HepG2 (cell line): ENCODE measurements around the gene LRR1. TPM values are rescaled to one million over a fixed set of nuclear protein-coding genes. Genes with fewer than 3 reads are reported as not detected.

Experiments
- ATAC-seq: fragments of 200-7000 bp; cut with Tn5 transposase; 3 replicates; pipeline ENCODE4 v1.9.1; 2020; ENCODE audit warnings: mild to moderate bottlenecking, moderate library complexity
- BruUV-seq: library from RNA; stranded (reverse); fragments of 400-500 nt; replicated peaks from 2 replicates; lab custom pipeline; 2021; lab: Mats Ljungman, UMichigan
- CTCF ChIA-PET: fragments of 300-600 bp; formaldehyde crosslinking; extraction: SDS; loops from one replicate; lab custom pipeline; 2021; ENCODE audit warnings: low total read pairs, inconsistent platforms, low intra/inter-chr PET ratio; lab: Yijun Ruan, JAX
- POLR2A ChIA-PET: fragments of 350-600 bp; sonication (Branson Sonifier 250); formaldehyde crosslinking; loops from one replicate; lab custom pipeline; 2020; ENCODE audit warnings: antibody characterized with exemption, inconsistent platforms; lab: Yijun Ruan, JAX
- DNase-seq: peaks from one replicate; pipeline ENCODE4 v3.0.0-alpha.2; 2015; ENCODE audit warnings: low spot score
- FAIRE-seq: peaks from 3 replicates; lab custom pipeline; 2011; peaks lifted over from hg19 to GRCh38; lab: Jason Lieb, UNC
- H2AFZ ChIP-seq: one replicate; pipeline ENCODE4 v1.6.1; 2011; ENCODE audit warnings: low read length, inconsistent platforms
- H3K27ac ChIP-seq: fragments of 300-600 bp; 3 replicates; pipeline ENCODE4 v1.8.0; 2011; ENCODE audit warnings: mixed run types, mild to moderate bottlenecking, mixed read lengths, low read length, inconsistent platforms; ENCODE audit not compliant: insufficient read depth; ENCODE audit errors: extremely low read length
- H3K27me3 ChIP-seq, 2 experiments: fragments of 200-600 bp in 1 of 2; 2 replicates in 1 of 2; 3 replicates in 1 of 2; pipeline versions ENCODE4 v1.6.0 to v1.8.0; 2011; ENCODE audit warnings: low read length in 2 of 2, mild to moderate bottlenecking in 2 of 2, moderate library complexity in 2 of 2, inconsistent platforms in 1 of 2; ENCODE audit not compliant: insufficient read depth in 2 of 2, control insufficient read depth in 1 of 2
- H3K36me3 ChIP-seq, 2 experiments: fragments of 200-600 bp in 1 of 2; replicated peaks in 1 of 2; 2 replicates in 1 of 2; 3 replicates in 1 of 2; pipeline versions ENCODE4 v1.5.1 to v1.8.0; 2011; ENCODE audit warnings: low read length in 2 of 2, inconsistent platforms in 1 of 2; ENCODE audit not compliant: insufficient read depth in 2 of 2, control insufficient read depth in 1 of 2
- H3K4me1 ChIP-seq: 2 replicates; pipeline ENCODE4 v1.5.1; 2012; ENCODE audit warnings: low read length, inconsistent platforms; ENCODE audit not compliant: insufficient read depth
- H3K4me2 ChIP-seq: 2 replicates; pipeline ENCODE4 v1.6.0; 2011; ENCODE audit warnings: low read depth, low read length, inconsistent platforms
- H3K4me3 ChIP-seq, 3 experiments: fragments of 200-600 bp in 1 of 3; sonication (generic), shearing (Covaris generic) in 1 of 3; replicated peaks in 1 of 3; 2 replicates each; pipeline ENCODE4 v1.5.1; 2011 to 2016; ENCODE audit warnings: low read length in 3 of 3, inconsistent platforms in 2 of 3, low read depth in 2 of 3, mild to moderate bottlenecking in 2 of 3, control low read depth in 1 of 3, mixed read lengths in 1 of 3; ENCODE audit not compliant: insufficient read depth in 1 of 3
- H3K79me2 ChIP-seq: one replicate; pipeline ENCODE4 v1.6.1; 2011; ENCODE audit warnings: low read length, inconsistent platforms; ENCODE audit not compliant: insufficient read depth
- H3K9ac ChIP-seq: 2 replicates; pipeline ENCODE4 v1.6.0; 2011; ENCODE audit warnings: mild to moderate bottlenecking, low read depth, low read length, inconsistent platforms; ENCODE audit not compliant: insufficient read depth
- H3K9me3 ChIP-seq: 2 replicates; pipeline ENCODE4 v1.5.1; 2012; ENCODE audit warnings: mild to moderate bottlenecking, low read length
- H4K20me1 ChIP-seq: 2 replicates; pipeline ENCODE4 v1.6.0; 2011; ENCODE audit warnings: inconsistent platforms, mild to moderate bottlenecking, low read length, moderate library complexity; ENCODE audit not compliant: insufficient read depth
- ARID3A ChIP-seq: IDR thresholded peaks from 2 replicates; pipeline ENCODE4 v1.6.1; 2012; ENCODE audit warnings: low read depth, low read length, improper control_type of control experiment
- FLYWCH1 ChIP-seq: sonication (generic); formaldehyde crosslinking; IDR thresholded peaks from 2 replicates; pipeline ENCODE4 v1.8.1; 2023; ENCODE audit warnings: mild to moderate bottlenecking, missing genetic modification reagents
- KLF11 ChIP-seq: IDR thresholded peaks from 2 replicates; pipeline ENCODE4 v1.6.1; 2016; ENCODE audit warnings: missing compliant biosample characterization
- NCOA2 ChIP-seq: sonication (generic); formaldehyde crosslinking; IDR thresholded peaks from 2 replicates; pipeline ENCODE4 v1.8.0; 2022; ENCODE audit warnings: inconsistent platforms
- PTBP1 ChIP-seq: fragments of 200-400 bp; formaldehyde crosslinking; IDR thresholded peaks from 2 replicates; pipeline ENCODE4 v1.6.1; 2018; ENCODE audit warnings: low read length, low read depth; ENCODE audit not compliant: poor library complexity, severe bottlenecking
- SKI ChIP-seq: fragments of 450-650 bp; IDR thresholded peaks from one replicate; pipeline ENCODE4 v1.6.1; 2018; ENCODE audit warnings: mild to moderate bottlenecking; ENCODE audit not compliant: partially characterized antibody
- YY1 ChIP-seq: IDR thresholded peaks from 2 replicates; pipeline ENCODE4 v1.6.1; 2011; ENCODE audit warnings: low read length, low read depth, moderate library complexity, mild to moderate bottlenecking; ENCODE audit not compliant: insufficient read depth, insufficient replicate concordance
- ZFP91 ChIP-seq: sonication (generic); formaldehyde crosslinking; IDR thresholded peaks from 2 replicates; pipeline ENCODE4 v1.9.0; 2022; ENCODE audit warnings: missing genetic modification reagents, mild to moderate bottlenecking, borderline replicate concordance
- ZNF20 ChIP-seq: sonication (generic); formaldehyde crosslinking; IDR thresholded peaks from 2 replicates; pipeline ENCODE4 v1.4.0; 2020; ENCODE audit warnings: mild to moderate bottlenecking, moderate library complexity, missing genetic modification reagents
- ZNF350 ChIP-seq: sonication (generic); formaldehyde crosslinking; IDR thresholded peaks from 2 replicates; pipeline ENCODE4 v1.4.0; 2020; ENCODE audit warnings: mild to moderate bottlenecking, low read depth, missing genetic modification reagents, borderline replicate concordance
- ZNF468 ChIP-seq: sonication (generic); formaldehyde crosslinking; IDR thresholded peaks from 2 replicates; pipeline ENCODE4 v1.8.0; 2022; ENCODE audit warnings: mild to moderate bottlenecking, moderate library complexity, missing genetic modification reagents
- ZNF549 ChIP-seq: sonication (generic); formaldehyde crosslinking; IDR thresholded peaks from 2 replicates; pipeline ENCODE4 v1.5.0; 2020; ENCODE audit warnings: missing genetic modification reagents
- ZNF558 ChIP-seq: sonication (generic); formaldehyde crosslinking; IDR thresholded peaks from 2 replicates; pipeline ENCODE4 v1.9.0; 2022; ENCODE audit warnings: mild to moderate bottlenecking, missing genetic modification reagents, borderline replicate concordance
- ZNF572 ChIP-seq: sonication (generic); formaldehyde crosslinking; IDR thresholded peaks from 2 replicates; pipeline ENCODE4 v1.5.1; 2020; ENCODE audit warnings: mild to moderate bottlenecking, missing genetic modification reagents
- ZNF83 ChIP-seq: sonication (generic); formaldehyde crosslinking; IDR thresholded peaks from 2 replicates; pipeline ENCODE4 v1.4.0; 2020; ENCODE audit warnings: missing genetic modification reagents, mild to moderate bottlenecking, borderline replicate concordance
- ZNF841 ChIP-seq: sonication (generic); formaldehyde crosslinking; IDR thresholded peaks from 2 replicates; pipeline ENCODE4 v1.8.1; 2023; ENCODE audit warnings: missing genetic modification reagents, borderline replicate concordance
- WGBS: methylation state at CpG from one replicate; pipeline ENCODE4 v1.1.6; 2017; ENCODE audit warnings: low lambda C conversion rate; 5-methylcytosine and 5-hydroxymethylcytosine counted together
- in situ Hi-C: cut with HindIII; loops from 2 replicates; pipeline ENCODE4 v1.10.0; 2017; ENCODE audit warnings: low pct_unique_long_range_greater_than_20kb; ENCODE audit not compliant: extremely low pct_ligation_motif_present
- intact Hi-C: fragments of 100-400 bp; cut with micrococcal nuclease; formaldehyde crosslinking; loops from one replicate; pipeline ENCODE4 v1.10.0; 2022; ENCODE audit not compliant: unreplicated experiment
- polyA plus RNA-seq, 8 experiments: library from polyadenylated mRNA; depleted of rRNA in 3 of 8; stranded (reverse) in 7 of 8; unstranded in 1 of 8; fragments of >200 nt; fragmentation: Illumina TruSeq in 4 of 8; extraction: Trizol in 4 of 8; gene quantifications; 2 replicates each; pipeline versions ENCODE4 v1.2.1 to v1.2.3, GENCODE V29; 2011 to 2016; ENCODE audit warnings: low read depth in 4 of 8, missing spikeins in 1 of 8, mixed read lengths in 1 of 8; ENCODE audit not compliant: insufficient read depth in 1 of 8
- total RNA-seq, 5 experiments: library from RNA; depleted of rRNA; stranded (reverse); fragments of >200 nt; fragmentation: Illumina TruSeq; extraction: Trizol; gene quantifications; 2 replicates each; pipeline ENCODE4 v1.2.3, GENCODE V29; 2016; ENCODE audit warnings: low read depth in 1 of 5

The LRR1 gene
- total and polyA plus RNA-seq, 2 of the 13 experiments (the other 11 are each of a cell fraction or from before 2014, with no cell fraction given), result 7.0 to 36.2 TPM

- TF ChIP-seq ZNF83 (CRISPR knock-in tag), result peak; percentile 70; the same call in 1 of the 2 replicates
- TF ChIP-seq, all 625 proteins: peak for 251
Measured at GRCh38 chr14:49620182-49621113, 21.7 kb downstream of the LRR1 start, which contains the start of the genes MGAT2 and RPL36AL (continued).

DNA sequence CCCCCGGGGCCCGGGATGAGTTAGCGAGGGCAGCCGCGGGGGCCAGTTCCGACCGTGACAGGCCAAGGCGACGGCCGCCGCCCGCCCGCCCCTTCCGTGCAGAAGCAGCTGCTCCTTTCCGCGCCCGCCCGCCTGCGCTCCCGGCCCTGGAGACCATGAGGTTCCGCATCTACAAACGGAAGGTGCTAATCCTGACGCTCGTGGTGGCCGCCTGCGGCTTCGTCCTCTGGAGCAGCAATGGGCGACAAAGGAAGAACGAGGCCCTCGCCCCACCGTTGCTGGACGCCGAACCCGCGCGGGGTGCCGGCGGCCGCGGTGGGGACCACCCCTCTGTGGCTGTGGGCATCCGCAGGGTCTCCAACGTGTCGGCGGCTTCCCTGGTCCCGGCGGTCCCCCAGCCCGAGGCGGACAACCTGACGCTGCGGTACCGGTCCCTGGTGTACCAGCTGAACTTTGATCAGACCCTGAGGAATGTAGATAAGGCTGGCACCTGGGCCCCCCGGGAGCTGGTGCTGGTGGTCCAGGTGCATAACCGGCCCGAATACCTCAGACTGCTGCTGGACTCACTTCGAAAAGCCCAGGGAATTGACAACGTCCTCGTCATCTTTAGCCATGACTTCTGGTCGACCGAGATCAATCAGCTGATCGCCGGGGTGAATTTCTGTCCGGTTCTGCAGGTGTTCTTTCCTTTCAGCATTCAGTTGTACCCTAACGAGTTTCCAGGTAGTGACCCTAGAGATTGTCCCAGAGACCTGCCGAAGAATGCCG lies 22.6 kb downstream of the LRR1 start:
- WGBS, result 3% methylated on average over 10 of the region's 65 CpGs
- BruUV-seq, result no TSS peak
- TF ChIP-seq ZNF350 (CRISPR knock-in tag) (no peak), ZNF549 (CRISPR knock-in tag) (no peak), ZNF20 (CRISPR knock-in tag) (no peak), ZNF841 (no peak), ZFP91 (CRISPR knock-in tag) (no peak; the same call in 1 of the 2 replicates), ZNF468 (peak; percentile 78; the same call in 1 of the 2 replicates), NCOA2 (CRISPR knock-in tag) (no peak), PTBP1 (no peak), KLF11 (CRISPR knock-in tag) (no peak), SKI (no peak), ARID3A (no peak), YY1 (peak; percentile 13), ZNF572 (CRISPR knock-in tag) (no peak), ZNF558 (CRISPR knock-in tag) (no peak), FLYWCH1 (no peak)

More for the DNA sequence above, 22.6 kb downstream of the LRR1 start:
- Histone ChIP-seq H3K4me2 (peak overlapping the region; percentile 95), H3K4me3 (peak overlapping the region; percentile 81 to 92 (median 86)), H2AFZ (no peak overlapping the region), H3K4me1 (peaks cover 58% of the 10 kb centered on the region), H3K27me3 (no peaks in the 10 kb centered on the region; a peak in 1 of 5 replicates), H3K27ac (peak overlapping the region; percentile 94), H3K36me3 (peaks cover 0 to 17% of the 10 kb centered on the region in 2 experiments; a peak in 2 of 5 replicates), H3K9ac (peak overlapping the region; percentile 96), H3K9me3 (no peaks in the 10 kb centered on the region), H4K20me1 (peaks cover 12% of the 10 kb centered on the region), H3K79me2 (peaks cover 58% of the 10 kb centered on the region)
- ChIA-PET CTCF (no interaction called here), POLR2A (interaction anchor here (0.7 to 3.4 kb wide), 18 partner anchors 9 to 233 kb away, joined by 3 to 65 read pairs (median 10); partner anchors contain the start of genes DNAAF2, KLHDC2, LRR1 and NEMF)
- FAIRE-seq (no peak), ATAC-seq (peak; percentile 29), DNase-seq (no peak)
- in situ Hi-C loops (no loop called here), intact Hi-C loops (loop anchor here (2.0 kb wide), 2 partner anchors 24 to 34 kb away; partner anchors contain the start of gene RPS29)
